ENCODE data around the gene MEF2D.

The MEF2D gene

GRCh38 chr1:156471496-156472490, 28.8 kb downstream of the MEF2D start:
- no peak for DNase-seq (ENCODE audit: low read depth in 2 of 2, low spot score in 1 of 2)

GRCh38 chr1:156470473-156470872, 30.1 kb downstream of the MEF2D start:
- no peak for DNase-seq (ENCODE audit: low read depth in 2 of 2, low spot score in 1 of 2)

- no peak for DNase-seq (ENCODE audit: low read depth in 2 of 2, low spot score in 1 of 2)
Measured at GRCh38 chr1:156468693-156469345, 31.8 kb downstream of the MEF2D start.

- no peak for DNase-seq (ENCODE audit: low read depth in 2 of 2, low spot score in 1 of 2)
Measured at GRCh38 chr1:156467906-156468305, 32.7 kb downstream of the MEF2D start.

GRCh38 chr1:156467385-156467784, 33.2 kb downstream of the MEF2D start:
- DNase-seq (ENCODE audit: low read depth in 2 of 2, low spot score in 1 of 2) = no peak

GRCh38 chr1:156465747-156466365, 34.7 kb downstream of the MEF2D start:
- no peak for DNase-seq (ENCODE audit: low read depth in 2 of 2, low spot score in 1 of 2)

- DNase-seq (ENCODE audit: low read depth in 2 of 2, low spot score in 1 of 2) = no peak
Measured at GRCh38 chr1:156464825-156465452, 35.6 kb downstream of the MEF2D start.

- DNase-seq (ENCODE audit: low read depth in 2 of 2, low spot score in 1 of 2) = no peak
Measured at GRCh38 chr1:156464335-156464734, 36.2 kb downstream of the MEF2D start.

- DNase-seq (ENCODE audit: low read depth in 2 of 2, low spot score in 1 of 2) = no peak
Measured at GRCh38 chr1:156463874-156464273, 36.7 kb downstream of the MEF2D start.

GRCh38 chr1:156462954-156463795, 37.4 kb downstream of the MEF2D start:
- no peak for DNase-seq (ENCODE audit: low read depth in 2 of 2, low spot score in 1 of 2)

- DNase-seq (ENCODE audit: low read depth in 2 of 2, low spot score in 1 of 2) = no peak
Measured at GRCh38 chr1:156461781-156462647, 38.6 kb downstream of the MEF2D start.

GRCh38 chr1:156461109-156461508, 39.5 kb downstream of the MEF2D start:
- DNase-seq (ENCODE audit: low read depth in 2 of 2, low spot score in 1 of 2) = no peak

GRCh38 chr1:156460525-156460924, 40.0 kb downstream of the MEF2D start:
- no peak for DNase-seq (ENCODE audit: low read depth in 2 of 2, low spot score in 1 of 2)

GRCh38 chr1:156458181-156458503, 42.4 kb downstream of the MEF2D start:
- no peak for DNase-seq (ENCODE audit: low read depth in 2 of 2, low spot score in 1 of 2)

GRCh38 chr1:156456625-156457465, 43.7 kb downstream of the MEF2D start:
- peak; percentile 92 to 94 for DNase-seq (ENCODE audit: low read depth in 2 of 2, low spot score in 1 of 2)

GRCh38 chr1:156455362-156455761, 45.2 kb downstream of the MEF2D start:
- DNase-seq (ENCODE audit: low read depth in 2 of 2, low spot score in 1 of 2) = no peak

- DNase-seq (ENCODE audit: low read depth in 2 of 2, low spot score in 1 of 2) = no peak
Measured at GRCh38 chr1:156452907-156453306, 47.7 kb downstream of the MEF2D start.

GRCh38 chr1:156451505-156452160, 48.9 kb downstream of the MEF2D start:
- no peak for DNase-seq (ENCODE audit: low read depth in 2 of 2, low spot score in 1 of 2)

Data from stimulated activated CD8-positive, alpha-beta memory T cell treated with anti-CD3 and anti-CD28 coated beads, Interleukin-4, amount 100 ng/mL, for 4 hours (primary cell).